Fibroblast of skin of scalp (primary cell): Measurements from ENCODE around the gene IDUA.
A peak's percentile ranks its signal among the peaks of the same experiment; 100 is the strongest.

Source experiments
- DNase-seq: peaks from one replicate; pipeline ENCODE4 v3.0.0-alpha.2; 2013

IDUA gene

GRCh38 chr4:1001561-1002130 is 14.8 kb downstream of the IDUA start:
- no peak for DNase-seq

GRCh38 chr4:1002131-1002630 is 15.3 kb downstream of the IDUA start:
- no peak for DNase-seq

GRCh38 chr4:1002631-1003251 is 15.9 kb downstream of the IDUA start:
- DNase-seq, result no peak

- DNase-seq, result no peak
These were observed 16.6 kb downstream of the IDUA start for GRCh38 chr4:1003271-1004070.

- no peak for DNase-seq
These were observed 17.2 kb downstream of the IDUA start for GRCh38 chr4:1004071-1004418.

GRCh38 chr4:1004557-1005485 is 18.0 kb downstream of the IDUA start:
- no peak for DNase-seq

- no peak for DNase-seq
These were observed 20.0 kb downstream of the IDUA start for GRCh38 chr4:1006856-1007255.

- no peak for DNase-seq
These were observed 22.1 kb downstream of the IDUA start for GRCh38 chr4:1008840-1009541.

GRCh38 chr4:1009542-1010394 is 22.9 kb downstream of the IDUA start:
- DNase-seq, result peak; percentile 69

- DNase-seq, result peak; percentile 76
These were observed 23.7 kb downstream of the IDUA start for GRCh38 chr4:1010395-1011021.

GRCh38 chr4:1011022-1011665 is 24.3 kb downstream of the IDUA start, which contains the start of gene FGFRL1:
TSS of gene FGFRL1 (plus strand) at chr4:1011626. CDS start at chr4:1012486, 860 bp downstream.
- DNase-seq, result peak; percentile 92

GRCh38 chr4:1011666-1012033 is 24.8 kb downstream of the IDUA start:
- no peak for DNase-seq

- DNase-seq, result peak; percentile 23
These were observed 25.3 kb downstream of the IDUA start for GRCh38 chr4:1012034-1012739.

- DNase-seq, result no peak
These were observed 26.6 kb downstream of the IDUA start for GRCh38 chr4:1013225-1014073.

GRCh38 chr4:1014291-1015167 is 27.7 kb downstream of the IDUA start:
- no peak for DNase-seq

GRCh38 chr4:1015179-1015578 is 28.3 kb downstream of the IDUA start:
- DNase-seq, result no peak

GRCh38 chr4:1015746-1016145 is 28.9 kb downstream of the IDUA start:
- DNase-seq, result no peak
